RWPE2 (cell line): Measurements from ENCODE around the gene ZNF518A.
A peak's percentile ranks its signal among the peaks of the same experiment; 100 is the strongest.

ENCODE experiments used
- ATAC-seq: fragments of 200-7000 bp; cut with Tn5 transposase; 3 replicates; pipeline ENCODE4 v1.9.1; 2021; ENCODE audit warnings: low read depth
- DNase-seq: peaks from one replicate; pipeline ENCODE4 v3.0.0-alpha.2; 2020; ENCODE audit warnings: low spot score
- H3K27ac ChIP-seq: fragments of 450-650 bp; 2 replicates; pipeline ENCODE4 v1.5.1; 2017; ENCODE audit warnings: mild to moderate bottlenecking; ENCODE audit not compliant: poor library complexity, severe bottlenecking
- H3K27me3 ChIP-seq: fragments of 250-450 bp; sonication (Bioruptor Pico); 2 replicates; pipeline ENCODE4 v1.5.1; 2021; ENCODE audit warnings: mild to moderate bottlenecking, moderate library complexity; ENCODE audit not compliant: insufficient read depth, poor library complexity, severe bottlenecking
- H3K36me3 ChIP-seq: fragments of 250-450 bp; sonication (Bioruptor Pico); 2 replicates; pipeline ENCODE4 v1.5.1; 2020; ENCODE audit warnings: low read depth, mild to moderate bottlenecking, moderate library complexity
- H3K4me1 ChIP-seq: fragments of 250-450 bp; sonication (Bioruptor Pico); 2 replicates; pipeline ENCODE4 v1.5.1; 2021; ENCODE audit warnings: mild to moderate bottlenecking, moderate library complexity; ENCODE audit not compliant: insufficient read depth, poor library complexity, severe bottlenecking
- H3K4me3 ChIP-seq: fragments of 250-450 bp; sonication (Bioruptor Pico); 2 replicates; pipeline ENCODE4 v1.5.1; 2021; ENCODE audit warnings: mild to moderate bottlenecking, moderate library complexity; ENCODE audit not compliant: severe bottlenecking
- H3K9me3 ChIP-seq: fragments of 250-450 bp; sonication (Bioruptor Pico); 2 replicates; pipeline ENCODE4 v1.5.1; 2021; ENCODE audit warnings: mild to moderate bottlenecking, moderate library complexity; ENCODE audit not compliant: severe bottlenecking
- CTCF ChIP-seq: fragments of 450-650 bp; IDR thresholded peaks from one replicate; pipeline ENCODE4 v1.5.1; 2017; ENCODE audit warnings: mild to moderate bottlenecking, moderate library complexity; ENCODE audit not compliant: poor library complexity, severe bottlenecking

The ZNF518A gene

GRCh38 chr10:96089670-96090462 lies 40.2 kb upstream of the ZNF518A start:
- H3K4me3 ChIP-seq, result peak overlapping the region; percentile 49
- H3K27me3 ChIP-seq, result no peaks in the 10 kb centered on the region
- DNase-seq (peak; percentile 89), ATAC-seq (peak; percentile 96)
- peaks cover 4% of the 10 kb centered on the region; the same call in 1 of the 2 replicates for H3K36me3 ChIP-seq
- TF ChIP-seq CTCF, result no peak
- H3K4me1 ChIP-seq, result no peaks in the 10 kb centered on the region
- peak overlapping the region; percentile 68 for H3K27ac ChIP-seq
- H3K9me3 ChIP-seq, result no peaks in the 10 kb centered on the region

DNA sequence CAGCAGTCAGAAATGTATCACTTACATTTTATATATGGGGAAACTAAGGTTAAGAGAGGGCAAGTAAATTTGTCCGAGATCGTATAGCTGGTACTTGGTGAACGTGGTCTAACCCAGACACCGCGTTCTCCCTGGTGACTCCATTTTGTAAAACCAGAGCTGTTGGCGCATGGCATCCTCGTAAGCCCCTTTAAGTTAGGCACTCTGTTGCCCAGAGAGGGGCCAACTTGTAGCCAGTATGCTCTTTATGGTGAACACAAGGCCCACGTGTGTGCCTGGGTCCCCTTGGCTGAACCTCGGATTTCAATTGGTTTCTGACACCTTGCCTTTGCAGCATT lies 39.7 kb upstream of the ZNF518A start:
- Histone ChIP-seq H3K9me3 (no peaks in the 10 kb centered on the region), H3K4me1 (no peaks in the 10 kb centered on the region), H3K36me3 (peaks cover 4% of the 10 kb centered on the region; the same call in 1 of the 2 replicates), H3K27me3 (no peaks in the 10 kb centered on the region), H3K4me3 (peak overlapping the region; percentile 49), H3K27ac (peak overlapping the region; percentile 68)
- ATAC-seq (no peak), DNase-seq (no peak)
- no peak for TF ChIP-seq CTCF

- H3K4me1 ChIP-seq, result no peaks in the 10 kb centered on the region
- H3K36me3 ChIP-seq, result peaks cover 3% of the 10 kb centered on the region; the same call in 1 of the 2 replicates
- no peaks in the 10 kb centered on the region for H3K27me3 ChIP-seq
- no peak overlapping the region for H3K4me3 ChIP-seq
- DNase-seq (no peak), ATAC-seq (no peak)
- H3K27ac ChIP-seq, result no peak overlapping the region
- H3K9me3 ChIP-seq, result no peaks in the 10 kb centered on the region
- no peak for TF ChIP-seq CTCF
Measured at GRCh38 chr10:96092999-96093767, 36.9 kb upstream of the ZNF518A start.

GRCh38 chr10:96093948-96094347 lies 36.1 kb upstream of the ZNF518A start:
- no peak for TF ChIP-seq CTCF
- no peak for DNase-seq
- Histone ChIP-seq H3K27me3 (no peaks in the 10 kb centered on the region), H3K9me3 (no peaks in the 10 kb centered on the region), H3K4me1 (no peaks in the 10 kb centered on the region), H3K27ac (no peak overlapping the region), H3K4me3 (no peak overlapping the region), H3K36me3 (no peaks in the 10 kb centered on the region)
- no peak for ATAC-seq
